Ecto neural progenitor cell (in vitro differentiated cells): Measurements from ENCODE around the gene ABCC1.

Experiments
- DNase-seq: peaks from one replicate; pipeline ENCODE4 v3.0.0-alpha.2; 2018; ENCODE audit warnings: low spot score

The ABCC1 gene

GRCh38 chr16:15993946-15994665 is 44.7 kb downstream of the ABCC1 start:
- DNase-seq = no peak

GRCh38 chr16:15996432-15997109 is 47.2 kb downstream of the ABCC1 start:
- DNase-seq = no peak

- no peak for DNase-seq
Observed at GRCh38 chr16:16000685-16001084, 51.3 kb downstream of the ABCC1 start.

GRCh38 chr16:16001596-16002255 is 52.3 kb downstream of the ABCC1 start:
- DNase-seq = no peak

GRCh38 chr16:16003719-16004313 is 54.4 kb downstream of the ABCC1 start:
- no peak for DNase-seq

- DNase-seq = no peak
Observed at GRCh38 chr16:16004314-16004749, 54.9 kb downstream of the ABCC1 start.

GRCh38 chr16:16005721-16006120 is 56.3 kb downstream of the ABCC1 start:
- DNase-seq = no peak

GRCh38 chr16:16006650-16007049 is 57.2 kb downstream of the ABCC1 start:
- DNase-seq = no peak

- no peak for DNase-seq
Observed at GRCh38 chr16:16007743-16008111, 58.3 kb downstream of the ABCC1 start.

GRCh38 chr16:16008666-16009065 is 59.2 kb downstream of the ABCC1 start:
- DNase-seq = no peak

- DNase-seq = no peak
Observed at GRCh38 chr16:16009401-16009800, 60.0 kb downstream of the ABCC1 start.

- DNase-seq = no peak
Observed at GRCh38 chr16:16010194-16010593, 60.8 kb downstream of the ABCC1 start.

- no peak for DNase-seq
Observed at GRCh38 chr16:16012144-16012543, 62.7 kb downstream of the ABCC1 start.

- no peak for DNase-seq
Observed at GRCh38 chr16:16013812-16014211, 64.4 kb downstream of the ABCC1 start.

- no peak for DNase-seq
Observed at GRCh38 chr16:16014329-16015224, 65.2 kb downstream of the ABCC1 start.

GRCh38 chr16:16015849-16016248 is 66.4 kb downstream of the ABCC1 start:
- DNase-seq = no peak

GRCh38 chr16:16016388-16016964 is 67.1 kb downstream of the ABCC1 start:
- DNase-seq = no peak

GRCh38 chr16:16017812-16018211 is 68.4 kb downstream of the ABCC1 start:
- no peak for DNase-seq

- DNase-seq = no peak
Observed at GRCh38 chr16:16018705-16019104, 69.3 kb downstream of the ABCC1 start.

- no peak for DNase-seq
Observed at GRCh38 chr16:16019488-16019887, 70.1 kb downstream of the ABCC1 start.

GRCh38 chr16:16020291-16020690 is 70.9 kb downstream of the ABCC1 start:
- no peak for DNase-seq
